Vein endothelial cell (primary cell): Measurements from ENCODE around the gene MDH1. TPM values are rescaled to one million over a fixed set of nuclear protein-coding genes. Genes with fewer than 3 reads are reported as not detected.

Source experiments
- total RNA-seq: library from RNA; depleted of rRNA; stranded (reverse); fragments of >200 nt; gene quantifications from 2 replicates; pipeline ENCODE4 v1.2.3, GENCODE V29; 2012

The MDH1 gene
- 88.4 and 90.2 TPM in 2 replicates for total RNA-seq

DNA sequence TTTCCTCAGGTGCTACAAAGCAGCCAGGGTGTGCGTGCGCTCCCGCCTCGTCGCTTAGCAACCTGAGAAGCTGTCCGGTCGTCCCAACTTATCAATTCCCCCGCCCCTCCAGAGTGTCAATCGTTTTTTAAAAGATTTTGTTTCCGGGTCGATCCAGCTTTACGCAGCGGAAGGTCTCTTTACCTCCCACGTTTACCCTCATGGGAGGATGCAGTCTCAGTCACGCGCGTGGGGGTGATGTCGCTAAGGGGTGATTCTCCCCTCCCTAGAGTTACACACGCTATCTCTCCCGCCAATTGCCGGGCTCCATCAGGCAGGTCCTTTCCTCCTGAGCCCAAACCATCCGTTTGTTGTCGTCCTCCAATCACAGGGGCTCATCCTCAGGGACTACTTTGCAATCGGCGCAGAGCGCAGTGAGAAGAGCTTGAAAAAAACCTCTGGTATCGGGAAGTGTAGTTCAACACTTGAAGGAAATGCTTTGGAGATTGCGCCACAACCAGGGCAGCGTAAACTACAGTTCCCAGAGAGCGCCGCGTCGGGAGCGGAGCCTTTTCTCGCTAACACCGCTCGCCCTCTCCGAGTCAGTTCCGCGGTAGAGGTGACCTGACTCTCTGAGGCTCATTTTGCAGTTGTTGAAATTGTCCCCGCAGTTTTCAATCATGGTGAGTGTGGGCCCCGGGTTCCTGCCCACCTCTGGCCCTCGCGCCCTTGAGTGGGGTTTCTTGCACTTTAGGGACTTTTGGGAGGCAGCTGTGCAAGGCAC lies at the start of gene MDH1, which contains the start of gene WDPCP:
Gene MDH1, plus strand, starts transcription at position 579 of the 763 bp plus-strand sequence. Its CDS starts 81 bp downstream, at position 660.
Gene WDPCP, minus strand, starts transcription at position 93 of the 763 bp plus-strand sequence. CDS start 206 bp downstream, outside the sequence.

Other genes with a start within 250 kb of the MDH1 start
- 5.4 and 7.5 TPM in 2 replicates for gene WDPCP, start 486 bp upstream of the MDH1 start, total RNA-seq